ENCODE measurements around the gene CD1E. TPM values are rescaled to one million over a fixed set of nuclear protein-coding genes. Genes with fewer than 3 reads are reported as not detected.

The CD1E gene
- polyA plus RNA-seq, 1 of the 3 experiments (the other 2 are of a cell fraction): not detected

- POLR2A ChIA-PET: no interaction called here
- TF ChIP-seq ELF1 (IDR thresholded peaks at IDR 0.05) (no peak), YY1 (IDR thresholded peaks at IDR 0.05; ENCODE audit: low read depth) (no peak)
- no peaks in the 10 kb centered on the region for H3K9me3 ChIP-seq
- H3K27ac ChIP-seq (ENCODE audit: low read depth in 2 of 2, low read length in 1 of 2): no peak overlapping the region
- no peak overlapping the region for H3K4me2 ChIP-seq
- WGBS (ENCODE audit: low lambda C conversion rate): 6% methylated on average over 5 of the region's 5 CpGs
- CTCF ChIA-PET: no interaction called here
- no peaks in the 10 kb centered on the region for H3K9me2 ChIP-seq
- H2AFZ ChIP-seq (ENCODE audit: low read depth): no peak overlapping the region
- no peak overlapping the region for H3K4me3 ChIP-seq (ENCODE audit: low read depth in 2 of 2, low read length in 1 of 2)
- H3F3A ChIP-seq (replicated peaks; ENCODE audit: insufficient read depth): no peaks in the 10 kb centered on the region
- H3K4me1 ChIP-seq (ENCODE audit: control insufficient read depth in 1 of 2, insufficient read depth in 2 of 2, low read depth in 1 of 2, low read length in 1 of 2): no peaks in the 10 kb centered on the region
- no peaks in the 10 kb centered on the region for H3K79me2 ChIP-seq (ENCODE audit: insufficient read depth)
- no peaks in the 10 kb centered on the region for H4K20me1 ChIP-seq (ENCODE audit: insufficient read depth)
- no peaks in the 10 kb centered on the region for H3K36me3 ChIP-seq (replicated peaks in 1 of 2; ENCODE audit: control insufficient read depth in 1 of 2, insufficient read depth in 2 of 2, low read length in 1 of 2)
- no peak overlapping the region for H3K9ac ChIP-seq
- H3K27me3 ChIP-seq (ENCODE audit: insufficient read depth): no peaks in the 10 kb centered on the region
- DNase-seq: no peak
These were observed 39.8 kb downstream of the CD1E start for GRCh38 chr1:158393476-158393875.

- no peak for DNase-seq
- H3K9me2 ChIP-seq: no peaks in the 10 kb centered on the region
- no peak overlapping the region for H2AFZ ChIP-seq (ENCODE audit: low read depth)
- CTCF ChIA-PET: no interaction called here
- H3K4me3 ChIP-seq (ENCODE audit: low read depth in 2 of 2, low read length in 1 of 2): no peak overlapping the region
- no peak for TF ChIP-seq CTCF (IDR thresholded peaks at IDR 0.05)
- no peak for TF ChIP-seq MEF2A (IDR thresholded peaks at IDR 0.05; ENCODE audit: borderline replicate concordance, low read depth)
- TF ChIP-seq FOXJ3 (CRISPR knock-in tag; IDR thresholded peaks at IDR 0.05): no peak
- TF ChIP-seq ZBTB33 (IDR thresholded peaks at IDR 0.05; ENCODE audit: borderline replicate concordance, low read depth): no peak
- no peak for TF ChIP-seq MAX (IDR thresholded peaks at IDR 0.05; ENCODE audit: low read depth)
- no peak for TF ChIP-seq EP300 (IDR thresholded peaks at IDR 0.05; ENCODE audit: borderline replicate concordance in 1 of 2, low read depth in 1 of 2, low read length in 1 of 2)
- TF ChIP-seq RCOR1 (IDR thresholded peaks at IDR 0.05; ENCODE audit: low read length): no peak
- no peak for TF ChIP-seq RAD21 (IDR thresholded peaks at IDR 0.05; ENCODE audit: low read length)
- no peak for TF ChIP-seq RFX5 (IDR thresholded peaks at IDR 0.05; ENCODE audit: low read length)
- TF ChIP-seq FOSL2 (IDR thresholded peaks at IDR 0.05; ENCODE audit: borderline replicate concordance, low read depth): no peak
- no peak for TF ChIP-seq YY1 (IDR thresholded peaks at IDR 0.05; ENCODE audit: low read depth)
- TF ChIP-seq SIN3A (IDR thresholded peaks at IDR 0.05; ENCODE audit: borderline replicate concordance, low read depth, low read length): no peak
- TF ChIP-seq USF1 (IDR thresholded peaks at IDR 0.05; ENCODE audit: borderline replicate concordance, low read depth): no peak
- no peak for TF ChIP-seq ELF1 (IDR thresholded peaks at IDR 0.05)
- no peak for TF ChIP-seq IRF3 (IDR thresholded peaks at IDR 0.05; ENCODE audit: low read depth, low read length)
- TF ChIP-seq CHD2 (IDR thresholded peaks at IDR 0.05; ENCODE audit: low read length, partially characterized antibody): no peak
- TF ChIP-seq TEAD4 (IDR thresholded peaks at IDR 0.05; ENCODE audit: borderline replicate concordance, insufficient read depth): no peak
- TF ChIP-seq EZH2phosphoT487 (IDR thresholded peaks at IDR 0.05; ENCODE audit: borderline replicate concordance, low read depth): no peak
- TF ChIP-seq POLR2AphosphoS5 (IDR thresholded peaks at IDR 0.05; ENCODE audit: low read depth, low read length): no peak
- TF ChIP-seq GATA2 (CRISPR knock-in tag; IDR thresholded peaks at IDR 0.05): no peak
- H3K27ac ChIP-seq (ENCODE audit: low read depth in 2 of 2, low read length in 1 of 2): no peak overlapping the region
- H3F3A ChIP-seq (replicated peaks; ENCODE audit: insufficient read depth): no peaks in the 10 kb centered on the region
- no peak overlapping the region for H3K9ac ChIP-seq
- no peaks in the 10 kb centered on the region for H3K4me1 ChIP-seq (ENCODE audit: control insufficient read depth in 1 of 2, insufficient read depth in 2 of 2, low read depth in 1 of 2, low read length in 1 of 2)
- POLR2A ChIA-PET: no interaction called here
- H4K20me1 ChIP-seq (ENCODE audit: insufficient read depth): no peaks in the 10 kb centered on the region
- no peaks in the 10 kb centered on the region for H3K27me3 ChIP-seq (ENCODE audit: insufficient read depth)
- no peak overlapping the region for H3K4me2 ChIP-seq
- no peaks in the 10 kb centered on the region for H3K79me2 ChIP-seq (ENCODE audit: insufficient read depth)
- WGBS (ENCODE audit: low lambda C conversion rate): 3% methylated on average over 3 of the region's 3 CpGs
- H3K36me3 ChIP-seq (replicated peaks in 1 of 2; ENCODE audit: control insufficient read depth in 1 of 2, insufficient read depth in 2 of 2, low read length in 1 of 2): no peaks in the 10 kb centered on the region
- no peaks in the 10 kb centered on the region for H3K9me3 ChIP-seq
These were observed 43.0 kb downstream of the CD1E start for GRCh38 chr1:158396646-158397045.
